Endothelial cell of umbilical vein (primary cell): ENCODE data around the gene PEMT. TPM values are rescaled to one million over a fixed set of nuclear protein-coding genes. Genes with fewer than 3 reads are reported as not detected.

ENCODE experiments used
- BruUV-seq: library from RNA; stranded (reverse); fragments of 400-500 nt; replicated peaks from 2 replicates; lab custom pipeline; 2021; lab: Mats Ljungman, UMichigan
- CTCF ChIA-PET: fragments of 300-600, 350-600 bp; sonication (Branson Sonifier 250); formaldehyde crosslinking; loops from one replicate; lab custom pipeline; 2021; ENCODE audit warnings: antibody characterized with exemption, inconsistent platforms; lab: Charles Lee
- POLR2A ChIA-PET: fragments of 300-600, 350-600 bp; sonication (Branson Sonifier 250); formaldehyde crosslinking; loops from one replicate; lab custom pipeline; 2021; ENCODE audit warnings: antibody characterized with exemption, inconsistent platforms; lab: Charles Lee
- DNase-seq: peaks from one replicate; pipeline ENCODE4 v3.0.0-alpha.2; 2011; ENCODE audit warnings: low read depth, low spot score
- FAIRE-seq: peaks from 2 replicates; lab custom pipeline; 2011; peaks lifted over from hg19 to GRCh38; lab: Jason Lieb, UNC
- H2AFZ ChIP-seq: 2 replicates; pipeline ENCODE4 v1.6.0; 2012; ENCODE audit warnings: low read depth, low read length, control low read depth, inconsistent platforms
- H3K27ac ChIP-seq: 2 replicates; pipeline ENCODE4 v1.5.1; 2011; ENCODE audit warnings: low read depth, mild to moderate bottlenecking, control low read depth, low read length, moderate library complexity; ENCODE audit not compliant: insufficient read depth
- H3K27me3 ChIP-seq, 2 experiments: 2 replicates each; pipeline versions ENCODE4 v1.6.0 to v1.6.1; 2011; ENCODE audit warnings: low read length in 2 of 2, mixed read lengths in 1 of 2; ENCODE audit not compliant: control insufficient read depth in 2 of 2, insufficient read depth in 2 of 2
- H3K36me3 ChIP-seq, 2 experiments: 2 replicates in 1 of 2; 3 replicates in 1 of 2; pipeline ENCODE4 v1.5.1; 2011; ENCODE audit warnings: low read length in 2 of 2, mild to moderate bottlenecking in 1 of 2, moderate library complexity in 1 of 2; ENCODE audit not compliant: control insufficient read depth in 2 of 2, insufficient read depth in 2 of 2; ENCODE audit errors: extremely low read depth in 1 of 2
- H3K4me1 ChIP-seq: 3 replicates; pipeline ENCODE4 v1.5.1; 2011; ENCODE audit warnings: mild to moderate bottlenecking, low read length; ENCODE audit not compliant: control insufficient read depth, insufficient read depth; ENCODE audit errors: extremely low read depth
- H3K4me2 ChIP-seq: 2 replicates; pipeline ENCODE4 v1.6.1; 2011; ENCODE audit warnings: low read length, control low read depth, mixed read lengths; ENCODE audit not compliant: insufficient read depth
- H3K4me3 ChIP-seq, 3 experiments: fragments of 200-600 bp in 1 of 3; sonication (generic), shearing (Covaris generic) in 1 of 3; replicated peaks in 1 of 3; 2 replicates each; pipeline ENCODE4 v1.5.1; 2011 to 2016; ENCODE audit warnings: control low read depth in 3 of 3, low read length in 3 of 3, mild to moderate bottlenecking in 2 of 3, inconsistent platforms in 1 of 3, low read depth in 1 of 3, moderate library complexity in 1 of 3; ENCODE audit not compliant: insufficient read depth in 1 of 3
- H3K79me2 ChIP-seq: 2 replicates; pipeline ENCODE4 v1.6.0; 2012; ENCODE audit warnings: low read length, inconsistent platforms; ENCODE audit not compliant: control insufficient read depth, insufficient read depth
- H3K9ac ChIP-seq: replicated peaks from 2 replicates; pipeline ENCODE3; 2011; ENCODE audit warnings: low read length, control low read depth; ENCODE audit not compliant: insufficient read depth; ENCODE audit errors: extremely low read depth
- H3K9me1 ChIP-seq: replicated peaks from 3 replicates; pipeline ENCODE4 v1.6.0; 2011; ENCODE audit warnings: mild to moderate bottlenecking, low read length; ENCODE audit not compliant: control insufficient read depth, insufficient read depth; ENCODE audit errors: extremely low read depth
- H3K9me3 ChIP-seq: replicated peaks from 2 replicates; pipeline ENCODE4 v1.5.1; 2012; ENCODE audit warnings: low read length, inconsistent platforms; ENCODE audit not compliant: control insufficient read depth, insufficient read depth
- H4K20me1 ChIP-seq: replicated peaks from 2 replicates; pipeline ENCODE3; 2011; ENCODE audit warnings: mild to moderate bottlenecking, low read length; ENCODE audit not compliant: control insufficient read depth, insufficient read depth; ENCODE audit errors: extremely low read depth
- CTCF ChIP-seq, 2 donors: IDR thresholded peaks; 1 replicate in 1 of 2; 2 replicates in 1 of 2; pipeline ENCODE4 v1.5.1; 2011; ENCODE audit warnings: low read length in 2 of 2, mild to moderate bottlenecking in 2 of 2, moderate library complexity in 2 of 2, control low read depth in 1 of 2, inconsistent platforms in 1 of 2, low read depth in 1 of 2; ENCODE audit not compliant: insufficient read depth in 1 of 2; ENCODE audit errors: extremely low read depth in 1 of 2
- EZH2 ChIP-seq: IDR thresholded peaks from 2 replicates; pipeline ENCODE4 v1.6.1; 2012; ENCODE audit warnings: borderline replicate concordance, low read depth, mild to moderate bottlenecking, moderate library complexity, low read length, inconsistent platforms; ENCODE audit not compliant: severe bottlenecking
- FOS ChIP-seq: IDR thresholded peaks from 2 replicates; pipeline ENCODE4 v1.6.1; 2011; ENCODE audit warnings: mild to moderate bottlenecking, low read length, moderate library complexity, borderline replicate concordance; ENCODE audit not compliant: insufficient read depth
- GATA2 ChIP-seq: IDR thresholded peaks from 2 replicates; pipeline ENCODE4 v1.7.0; 2011; ENCODE audit warnings: low read depth, mild to moderate bottlenecking, moderate library complexity, mixed read lengths, low read length; ENCODE audit not compliant: insufficient read length, insufficient read depth
- JUN ChIP-seq: IDR thresholded peaks from 2 replicates; pipeline ENCODE4 v1.6.1; 2011; ENCODE audit warnings: borderline replicate concordance, low read depth; ENCODE audit not compliant: insufficient read length, insufficient read depth
- MAX ChIP-seq: IDR thresholded peaks from 2 replicates; pipeline ENCODE4 v1.6.1; 2011; ENCODE audit not compliant: insufficient read depth, insufficient read length
- MYC ChIP-seq: IDR thresholded peaks from one replicate; pipeline ENCODE4 v1.6.1; 2011; ENCODE audit warnings: mild to moderate bottlenecking, low read depth, low read length
- POLR2A ChIP-seq: IDR thresholded peaks from 2 replicates; pipeline ENCODE4 v1.6.1; 2012; ENCODE audit warnings: low read depth, mild to moderate bottlenecking, control low read depth, low read length
- POLR2AphosphoS5 ChIP-seq: IDR thresholded peaks from 2 replicates; pipeline ENCODE4 v1.6.1; 2012; ENCODE audit warnings: low read depth, mild to moderate bottlenecking, control low read depth, low read length, moderate library complexity; ENCODE audit not compliant: insufficient read depth
- dilution Hi-C: fragments of 300-500 bp; cut with MboI; formaldehyde crosslinking; loops from one replicate; pipeline ENCODE4 v1.15.0; 2019; ENCODE audit warnings: low sequenced_read_pairs; ENCODE audit not compliant: extremely low pct_ligation_motif_present
- intact Hi-C: fragments of 100-400 bp; cut with micrococcal nuclease; formaldehyde crosslinking; loops from one replicate; pipeline ENCODE4 v1.10.0; 2022
- polyA plus RNA-seq, 4 experiments: library from polyadenylated mRNA; depleted of rRNA in 3 of 4; stranded (reverse) in 3 of 4; unstranded in 1 of 4; fragments of >200 nt; gene quantifications; 2 replicates each; pipeline versions ENCODE4 v1.2.1 to v1.2.3, GENCODE V29; 2011 to 2012; ENCODE audit warnings: missing spikeins in 1 of 4
- total RNA-seq: library from RNA; stranded (reverse); gene quantifications from 2 replicates; pipeline ENCODE4 v1.2.3, GENCODE V29; 2021

PEMT gene
- total and polyA plus RNA-seq, 2 donors (not counting 3 experiments of a cell fraction or from before 2014, with no cell fraction given) = 35.1 to 58.4 TPM

- no peak overlapping the region for H2AFZ ChIP-seq
- no peaks in the 10 kb centered on the region for H3K27me3 ChIP-seq
- ChIA-PET POLR2A (interaction anchor here (0.7 kb wide), 1 partner anchor 42 kb away, joined by 3 read pairs; the partner anchor contains the start of gene RASD1), CTCF (interaction anchor here (0.9 to 2.6 kb wide), 8 partner anchors 9 to 75 kb away, joined by 3 to 12 read pairs (median 3); no protein-coding TSS in a partner anchor)
- BruUV-seq = no TSS peak
- no peaks in the 10 kb centered on the region for H3K9me3 ChIP-seq
- H3K27ac ChIP-seq = no peak overlapping the region
- dilution Hi-C loops (no loop called here), intact Hi-C loops (no loop called here)
- no peak overlapping the region for H3K4me3 ChIP-seq
- H3K9ac ChIP-seq = no peak overlapping the region
- H3K9me1 ChIP-seq = no peaks in the 10 kb centered on the region
- DNase-seq = peak; percentile 17
- no peak for FAIRE-seq
- no peak for TF ChIP-seq JUN
- TF ChIP-seq CTCF (IDR thresholded peaks at IDR 0.05; ENCODE audit: extremely low read depth in 1 of 2, insufficient read depth in 1 of 2, low read depth in 1 of 2, low read length in 2 of 2) = no peak
- TF ChIP-seq MYC = no peak
- TF ChIP-seq POLR2AphosphoS5 = no peak
- no peak for TF ChIP-seq MAX
- no peak for TF ChIP-seq FOS
- TF ChIP-seq POLR2A = no peak
- no peak for TF ChIP-seq EZH2
- no peak for TF ChIP-seq GATA2
- H3K79me2 ChIP-seq = no peaks in the 10 kb centered on the region
- H3K4me2 ChIP-seq = no peak overlapping the region
- H3K4me1 ChIP-seq = no peaks in the 10 kb centered on the region
- no peaks in the 10 kb centered on the region for H3K36me3 ChIP-seq
- H4K20me1 ChIP-seq = no peaks in the 10 kb centered on the region
These were observed 52.8 kb downstream of the PEMT start for GRCh38 chr17:17538417-17539391.
